Measurements from ENCODE around the gene RET.

Gene RET

DNA sequence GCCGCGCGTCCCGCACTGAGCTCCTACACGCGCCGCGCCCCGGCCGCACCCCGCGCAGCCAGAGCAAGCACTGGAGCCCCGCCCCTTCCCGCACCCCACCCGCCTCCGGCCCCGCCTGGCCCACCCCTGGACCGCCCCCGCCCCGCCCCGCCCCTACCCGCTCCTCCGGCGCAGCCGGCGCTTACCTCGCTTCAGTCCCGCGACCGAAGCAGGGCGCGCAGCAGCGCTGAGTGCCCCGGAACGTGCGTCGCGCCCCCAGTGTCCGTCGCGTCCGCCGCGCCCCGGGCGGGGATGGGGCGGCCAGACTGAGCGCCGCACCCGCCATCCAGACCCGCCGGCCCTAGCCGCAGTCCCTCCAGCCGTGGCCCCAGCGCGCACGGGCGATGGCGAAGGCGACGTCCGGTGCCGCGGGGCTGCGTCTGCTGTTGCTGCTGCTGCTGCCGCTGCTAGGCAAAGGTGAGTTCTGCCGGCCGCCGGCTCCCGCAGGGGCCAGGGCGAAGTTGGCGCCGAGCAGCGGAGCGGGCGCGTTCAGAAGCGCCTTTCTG, at the start of gene RET:
TSS of gene RET (plus strand) at position 194 of the 545 bp plus-strand sequence. CDS start at position 384, 190 bp downstream.
- DNase-seq (ENCODE audit: low read depth in 1 of 2, low spot score in 1 of 2): no peak

DNA sequence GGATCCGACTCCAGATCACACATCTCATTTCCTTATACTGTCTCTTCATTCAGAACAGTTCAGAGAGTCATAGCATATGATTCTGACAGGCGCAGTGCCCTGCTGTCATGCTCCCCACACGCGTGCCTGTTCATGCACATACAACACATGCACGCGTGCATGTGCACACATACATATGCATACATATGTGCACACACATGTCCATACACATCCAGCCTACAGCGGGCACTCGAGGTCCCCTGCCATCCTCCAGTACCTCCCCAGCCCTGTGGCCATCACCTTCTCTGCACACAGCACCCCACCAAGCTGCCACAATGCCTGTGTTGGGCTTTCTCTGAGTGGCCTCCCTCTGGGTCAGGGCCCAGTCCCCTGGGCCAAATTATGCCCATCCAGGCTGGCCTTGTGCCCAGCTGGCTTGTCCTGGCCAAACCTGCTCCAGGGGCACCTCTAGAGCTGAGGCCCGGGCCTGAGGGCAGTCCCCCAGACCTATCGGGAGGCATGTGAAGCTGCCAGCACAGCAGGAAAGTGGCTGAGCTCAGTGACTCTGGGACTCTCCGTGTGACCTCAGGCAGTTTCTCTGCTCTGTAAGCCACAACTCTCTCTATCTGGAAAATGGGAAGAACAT, 49.4 kb upstream of the RET start:
- DNase-seq (ENCODE audit: low read depth in 1 of 2, low spot score in 1 of 2): no peak

DNA sequence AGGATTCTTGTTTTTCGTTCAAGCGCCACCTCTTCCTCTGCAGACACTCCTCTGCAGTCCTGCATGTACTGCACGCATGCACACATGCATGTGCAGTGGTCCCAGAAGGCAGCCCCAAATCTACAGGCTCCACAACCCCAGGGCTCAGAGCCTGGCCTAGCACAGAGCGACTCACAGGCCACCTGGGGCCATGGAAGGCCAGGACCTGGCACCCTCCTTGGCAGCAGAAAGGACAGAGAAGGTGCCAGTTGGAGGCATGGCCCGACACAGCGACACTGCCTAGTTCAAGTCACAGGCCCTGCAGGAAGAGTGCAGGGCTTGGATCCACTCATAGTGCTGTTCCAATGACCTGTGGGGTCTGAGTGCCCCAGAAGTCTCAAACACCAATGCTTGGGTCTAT, 48.7 kb upstream of the RET start:
- DNase-seq (ENCODE audit: low read depth in 1 of 2, low spot score in 1 of 2): no peak

DNA sequence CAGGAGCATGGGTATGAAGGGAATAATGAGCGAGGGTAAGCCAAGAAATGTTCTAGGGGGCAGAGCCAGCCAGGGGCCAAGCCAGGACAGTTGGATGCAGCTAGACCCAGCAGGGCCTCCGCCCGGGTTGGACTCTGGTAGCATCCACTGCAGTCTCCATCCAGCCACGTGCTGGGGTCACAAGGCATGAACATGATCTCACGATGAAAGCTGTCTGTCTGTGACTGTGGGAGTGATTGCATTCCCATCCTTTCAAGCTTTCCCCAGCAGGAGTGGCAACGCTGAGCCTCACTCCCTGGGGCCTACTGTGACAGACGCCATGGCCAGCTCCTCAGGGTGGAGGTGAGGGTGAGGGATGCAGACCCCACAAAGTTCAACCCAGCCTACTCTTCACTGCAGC, 47.8 kb upstream of the RET start:
- DNase-seq (ENCODE audit: low read depth in 1 of 2, low spot score in 1 of 2): no peak

DNA sequence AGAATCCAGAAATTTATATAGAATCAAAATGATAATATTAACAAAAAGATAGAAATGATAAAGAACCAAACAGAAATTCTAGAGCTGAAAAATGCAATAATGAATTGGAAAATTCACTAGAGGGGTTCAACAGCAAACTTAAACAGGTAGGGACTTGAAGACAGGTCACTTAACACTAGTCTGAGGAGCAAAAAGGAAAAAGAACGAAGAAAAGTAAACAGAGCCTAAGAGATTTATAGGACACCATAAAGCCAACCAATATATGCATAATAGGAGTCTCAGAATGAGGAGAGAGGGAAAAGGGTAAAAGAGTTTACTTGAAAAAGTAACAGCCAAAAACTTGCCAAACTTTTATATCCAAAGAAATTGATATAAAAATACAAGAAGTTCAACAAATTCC, 44.3 kb upstream of the RET start:
- no peak for DNase-seq (ENCODE audit: low read depth in 1 of 2, low spot score in 1 of 2)

DNA sequence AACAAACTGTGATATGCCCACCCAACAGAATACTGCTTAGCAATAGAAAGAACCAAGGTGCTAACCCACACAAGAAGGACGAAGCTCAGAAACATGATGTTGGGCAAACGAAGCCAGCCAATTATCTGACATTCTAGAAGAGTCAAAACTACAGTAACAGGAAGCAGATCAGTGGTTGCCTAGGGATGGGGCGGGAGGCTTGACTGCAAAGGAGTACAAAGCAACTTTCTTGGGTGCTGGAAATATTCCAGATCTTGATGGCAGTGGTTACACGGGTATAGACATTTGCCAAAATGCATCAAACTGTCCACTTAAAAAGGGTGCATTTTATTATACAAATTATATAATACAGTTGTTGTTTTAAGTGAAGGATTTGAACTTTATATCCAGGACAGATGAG, 41.1 kb upstream of the RET start:
- DNase-seq (ENCODE audit: low read depth in 1 of 2, low spot score in 1 of 2): no peak

DNA sequence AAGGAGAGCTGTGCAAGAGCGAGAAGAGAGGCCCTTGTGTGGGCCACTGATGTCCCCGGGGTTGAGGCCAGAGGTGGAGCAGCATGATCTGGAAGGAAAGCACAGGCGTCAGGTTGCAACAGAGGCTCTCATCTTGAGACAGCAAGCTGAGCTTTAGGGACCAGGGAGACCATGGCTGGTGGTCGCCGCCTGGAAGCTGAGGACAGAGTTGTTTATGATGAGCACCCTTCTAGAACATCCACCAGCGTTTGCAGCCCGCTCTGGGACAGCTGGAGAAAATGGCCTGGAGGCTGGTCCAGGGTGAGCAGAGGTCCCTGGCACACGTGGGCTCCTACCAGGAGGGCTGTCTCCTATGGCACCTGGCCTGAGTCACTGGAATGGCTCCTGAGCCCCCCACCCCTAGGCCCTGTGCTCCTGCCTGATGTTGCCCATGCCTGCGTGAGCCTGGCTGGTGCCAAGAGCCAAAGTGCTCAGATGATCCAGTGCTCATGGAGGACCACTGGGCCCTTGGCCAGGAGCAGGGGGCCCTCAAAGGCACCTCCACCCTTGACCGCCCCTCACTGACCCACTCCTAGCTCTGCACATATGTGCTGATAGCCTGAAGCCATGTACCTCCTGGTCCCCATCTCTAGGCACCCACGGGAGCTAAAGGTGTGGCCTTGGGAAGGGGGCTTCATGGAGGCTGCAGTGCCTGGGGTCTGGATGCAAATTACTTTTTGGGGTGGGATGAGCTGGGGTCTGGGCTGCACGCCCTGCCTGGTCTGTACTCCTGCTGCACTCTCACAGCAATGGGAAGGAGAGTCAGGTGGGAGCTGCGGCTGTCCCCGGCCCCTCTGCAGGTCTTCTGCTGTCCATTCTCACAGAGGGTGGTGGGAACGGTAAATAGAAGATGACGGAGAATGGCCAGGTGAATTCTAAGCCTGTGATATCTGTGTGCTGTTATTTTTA, 40.1 kb upstream of the RET start:
- DNase-seq (ENCODE audit: low read depth in 1 of 2, low spot score in 1 of 2): no peak

DNA sequence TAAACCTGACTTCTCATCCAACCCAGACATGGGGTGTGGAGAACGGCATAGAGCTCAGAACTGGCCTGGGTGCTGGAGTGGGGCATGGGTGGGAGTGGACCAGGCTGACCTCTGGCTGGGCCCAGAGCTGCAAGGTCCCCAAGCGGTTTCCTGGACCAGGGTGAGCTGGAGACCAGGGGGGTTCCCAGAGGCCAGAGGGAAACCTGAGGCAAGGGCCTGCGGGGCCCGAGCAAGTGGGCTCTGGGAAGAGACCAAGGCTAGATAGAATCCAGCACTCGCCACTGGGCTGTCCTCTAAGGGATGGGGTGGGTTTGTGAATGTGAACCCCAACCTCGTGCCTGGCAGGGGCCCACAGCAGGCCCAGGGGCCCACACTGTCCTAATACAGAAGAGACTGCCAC, 39.4 kb upstream of the RET start:
- no peak for DNase-seq (ENCODE audit: low read depth in 1 of 2, low spot score in 1 of 2)

DNA sequence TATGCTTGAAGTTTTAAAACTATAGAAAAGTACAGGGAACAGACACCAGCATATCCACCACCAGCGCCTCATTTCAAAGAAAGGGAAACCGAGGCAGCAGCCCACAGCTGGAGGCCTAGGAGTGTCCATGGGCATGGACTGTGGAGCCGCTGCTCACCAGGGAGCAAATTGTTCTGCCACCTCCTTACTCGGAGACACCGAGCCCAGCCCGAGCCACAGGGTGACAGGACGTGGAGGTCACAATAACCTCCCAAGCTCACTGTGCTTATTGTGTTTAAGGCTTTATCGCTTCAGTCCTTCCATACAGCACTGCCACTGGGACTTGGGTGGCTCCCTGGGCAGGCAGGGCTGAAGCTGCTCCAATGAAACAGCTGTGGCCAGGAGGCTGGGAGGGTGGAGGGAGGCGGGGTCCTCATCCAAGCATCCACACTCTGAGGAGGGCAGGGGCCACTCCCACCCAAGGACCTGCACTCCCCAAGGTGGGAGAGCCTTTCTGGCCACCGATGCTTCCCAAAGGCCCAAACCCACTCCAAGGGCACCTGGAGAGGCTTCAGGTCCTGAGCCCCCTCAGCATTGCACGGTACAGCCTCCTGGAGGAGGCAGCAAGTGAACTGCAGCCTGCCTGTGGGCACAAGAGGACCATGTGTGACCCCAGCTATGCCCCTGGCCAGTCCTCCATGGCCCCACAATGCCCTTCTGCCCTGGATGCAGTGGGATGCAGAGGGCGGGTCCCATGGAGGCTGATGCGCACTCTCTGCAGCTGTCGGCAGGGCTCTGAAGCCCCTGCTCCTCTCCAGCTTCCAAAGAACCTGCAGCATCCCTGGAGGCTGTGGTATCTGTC, 38.7 kb upstream of the RET start:
- no peak for DNase-seq (ENCODE audit: low read depth in 1 of 2, low spot score in 1 of 2)

DNA sequence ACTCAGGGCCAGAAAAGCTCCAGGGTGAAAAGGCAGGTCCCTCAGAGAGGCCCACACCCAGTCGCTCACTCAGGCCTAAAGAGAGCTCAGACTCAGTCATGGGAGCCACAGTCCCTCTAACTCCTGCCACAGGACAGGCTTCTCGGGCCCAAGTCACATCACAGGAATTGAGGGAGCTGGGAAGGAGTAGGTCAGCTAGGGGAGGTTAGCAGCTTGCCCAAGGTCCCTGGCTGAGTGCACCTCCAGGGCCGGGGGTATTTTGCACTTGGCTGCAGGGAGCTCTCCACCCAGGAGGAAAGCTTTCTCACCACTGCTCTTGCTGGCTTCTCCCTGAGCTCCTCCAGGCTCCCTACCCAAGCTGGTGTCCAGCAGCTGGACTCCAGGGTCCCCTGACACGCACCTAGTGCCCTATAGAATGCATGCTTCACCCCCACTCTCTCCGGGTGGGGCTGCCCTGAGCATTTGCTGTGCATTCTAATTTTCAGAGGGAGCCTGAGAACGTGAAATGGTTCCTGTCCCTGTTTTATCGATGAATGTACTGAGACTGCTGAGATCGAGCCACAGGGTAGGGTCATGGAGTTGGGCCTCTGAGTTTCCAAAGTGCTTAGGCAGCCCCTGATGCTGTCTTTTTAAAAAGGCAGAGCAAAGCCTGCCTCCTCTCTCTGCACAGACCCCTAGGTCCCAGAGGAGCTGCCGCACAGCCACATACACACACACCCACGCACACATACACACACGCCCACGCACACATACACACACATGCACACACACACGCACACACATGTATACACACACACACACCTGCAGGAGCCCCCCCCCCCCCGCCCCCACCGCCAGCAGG, 37.9 kb upstream of the RET start:
- DNase-seq (ENCODE audit: low read depth in 1 of 2, low spot score in 1 of 2): no peak

DNA sequence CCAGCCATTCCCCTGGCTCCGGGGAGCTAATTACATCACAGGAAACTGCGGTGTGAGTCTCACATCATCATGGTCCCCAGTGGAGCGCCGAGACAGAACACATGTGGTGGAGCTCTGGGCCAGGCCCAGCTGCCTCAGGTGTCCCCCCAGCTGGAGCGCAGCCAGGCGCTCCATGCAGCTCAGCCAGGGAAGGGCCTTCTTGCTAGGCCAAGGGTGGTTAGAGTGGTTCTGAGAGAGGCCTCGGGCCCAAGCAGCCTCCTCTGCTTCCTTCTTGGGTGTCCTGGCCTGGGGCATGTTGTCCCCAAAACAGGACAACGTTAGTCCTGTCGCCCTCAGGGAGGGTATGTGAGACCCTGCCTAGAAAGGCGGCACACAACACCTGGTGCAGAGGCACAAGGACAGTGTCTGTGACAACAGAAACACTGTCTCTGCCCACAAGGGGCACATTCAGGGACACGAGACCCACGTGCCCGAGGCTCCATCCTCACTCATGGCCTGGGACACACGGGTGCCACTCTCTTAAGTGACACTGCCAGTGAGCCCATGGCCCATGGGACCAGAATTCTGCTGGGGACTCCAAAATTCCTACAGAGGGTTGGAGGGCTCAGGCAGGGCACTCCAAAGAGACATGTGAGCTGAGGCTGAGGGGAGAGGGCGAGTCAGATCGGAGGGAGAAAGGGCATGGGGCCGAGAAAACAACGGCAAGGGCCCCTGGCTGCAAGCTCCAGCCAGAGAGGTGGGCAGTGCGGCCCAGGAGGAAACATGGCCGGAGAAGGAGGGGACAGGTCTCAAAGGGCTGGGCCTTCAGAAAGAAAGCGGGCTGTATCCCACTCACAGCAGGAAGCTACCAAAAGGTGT, 37.0 kb upstream of the RET start:
- DNase-seq (ENCODE audit: low read depth in 1 of 2, low spot score in 1 of 2): no peak

DNA sequence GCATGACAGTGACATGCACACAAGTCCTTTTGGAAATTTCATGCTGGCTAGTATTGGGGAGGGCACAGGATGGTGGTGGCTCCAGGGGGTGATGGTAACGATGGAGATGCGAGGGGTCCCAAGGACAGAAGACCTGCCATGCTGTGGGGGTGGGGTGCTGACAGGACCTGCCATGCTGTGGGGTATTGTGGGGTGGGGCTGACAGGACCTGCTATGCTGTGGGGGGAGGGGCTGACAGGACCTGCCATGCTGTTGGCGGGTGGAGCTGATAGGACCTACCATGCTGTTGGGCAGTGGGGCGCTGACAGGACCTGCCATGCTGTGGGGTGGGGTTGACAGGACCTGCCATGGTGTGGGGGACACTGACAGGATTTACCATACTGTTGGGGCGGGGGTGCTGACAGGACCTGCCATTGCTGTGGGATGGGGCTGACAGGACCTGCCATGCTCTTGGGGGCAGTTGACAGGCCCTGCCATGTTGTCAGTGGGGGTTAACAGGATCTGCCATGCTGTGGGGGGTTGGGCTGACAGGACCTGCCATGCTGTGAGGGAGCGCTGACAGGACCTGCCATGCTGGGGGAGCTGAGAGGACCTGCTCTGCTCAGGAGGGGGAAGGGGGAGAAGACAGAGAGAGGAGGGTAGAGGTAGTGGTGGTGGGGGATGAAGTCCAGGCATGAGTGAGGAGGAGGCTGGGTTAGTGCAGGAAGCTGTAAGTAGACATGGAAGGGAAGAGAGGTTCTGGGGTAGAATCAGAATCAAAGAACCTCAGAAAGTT, 36.2 kb upstream of the RET start:
- no peak for DNase-seq (ENCODE audit: low read depth in 1 of 2, low spot score in 1 of 2)

DNA sequence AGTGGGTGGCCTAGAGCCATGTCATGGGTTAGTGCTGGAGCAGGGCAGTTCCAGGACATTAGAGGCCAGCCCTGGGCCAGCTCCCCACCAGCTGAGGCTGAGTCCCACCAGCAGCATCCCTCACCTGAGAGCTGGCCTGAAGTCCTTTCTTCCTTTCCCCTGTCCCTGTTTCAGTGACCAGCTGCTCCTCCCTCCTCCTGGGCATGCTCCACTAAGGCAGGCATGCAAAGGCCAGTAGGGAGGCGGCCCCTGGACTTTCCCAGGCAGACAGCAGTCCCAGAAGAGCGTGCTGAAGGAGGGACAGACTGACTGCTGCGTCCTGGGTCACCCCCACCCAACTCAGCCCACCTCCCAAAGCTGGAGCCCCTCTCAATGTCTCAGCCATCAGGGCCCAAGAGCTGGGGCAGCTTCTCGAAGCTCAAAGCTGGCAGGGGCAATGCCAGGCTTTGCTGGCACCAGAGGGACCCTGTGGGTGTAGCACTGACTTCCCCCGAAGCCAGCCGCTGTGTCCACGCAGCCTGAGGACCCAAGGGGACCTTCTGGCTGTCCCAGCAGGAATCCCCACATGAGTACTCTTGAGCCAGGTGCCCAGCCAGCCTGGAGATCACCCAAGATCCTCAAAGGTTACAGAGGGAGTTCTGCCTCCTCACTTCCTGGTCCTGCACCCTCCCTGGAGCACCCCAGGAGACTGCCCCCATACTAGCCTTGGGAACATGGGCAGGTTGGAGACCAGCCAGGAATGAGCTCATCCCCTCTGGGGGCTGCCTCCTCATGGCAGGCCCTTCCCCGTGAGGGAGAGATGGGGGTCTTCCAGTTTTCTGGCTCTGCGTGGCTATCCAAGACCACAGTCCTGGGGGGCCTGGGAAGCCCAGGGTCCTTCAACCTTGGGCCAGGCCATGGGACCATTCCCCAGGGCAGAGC, 35.2 kb upstream of the RET start:
- DNase-seq (ENCODE audit: low read depth in 1 of 2, low spot score in 1 of 2): no peak

DNA sequence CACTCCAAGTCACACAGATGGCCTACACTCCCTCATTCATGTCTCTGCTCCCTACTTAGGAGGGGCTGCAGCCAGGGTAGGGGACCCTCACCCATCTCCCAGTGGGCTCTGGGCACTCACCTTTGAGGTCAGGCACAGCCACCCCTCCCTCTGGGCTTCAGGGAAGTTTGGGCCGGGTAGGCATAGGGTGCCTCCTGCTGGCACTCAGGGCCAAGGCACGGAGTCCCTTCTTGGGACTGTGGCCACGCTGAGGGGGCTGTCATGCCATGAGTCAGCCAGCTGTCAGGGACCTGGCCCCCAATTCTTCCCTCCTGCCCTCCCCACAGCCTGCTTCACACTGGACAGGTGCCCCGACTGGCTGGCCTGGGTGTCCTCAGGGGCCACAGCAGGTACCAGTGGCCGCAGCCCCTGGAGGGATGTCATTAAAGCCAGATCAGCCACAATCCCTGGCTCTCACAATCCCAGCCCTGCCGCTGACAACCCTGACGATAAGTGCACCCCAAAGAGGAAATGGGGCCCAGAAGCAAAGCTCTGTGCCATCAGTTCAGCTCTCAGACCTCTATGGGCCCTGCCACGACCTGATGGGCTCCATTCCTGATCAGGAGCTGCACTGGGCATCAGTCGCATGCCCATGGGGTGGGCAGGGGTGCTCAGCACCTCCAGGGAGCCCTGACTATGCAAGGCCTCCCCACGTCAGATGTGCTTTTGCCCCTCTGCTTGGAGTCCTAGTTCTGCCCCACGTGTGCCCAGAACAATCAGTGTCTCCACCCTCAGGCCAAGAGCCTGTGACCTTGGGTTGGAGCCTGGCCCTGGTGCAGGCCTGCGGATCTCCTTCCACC, 34.1 kb upstream of the RET start:
- DNase-seq (ENCODE audit: low read depth in 1 of 2, low spot score in 1 of 2): no peak

DNA sequence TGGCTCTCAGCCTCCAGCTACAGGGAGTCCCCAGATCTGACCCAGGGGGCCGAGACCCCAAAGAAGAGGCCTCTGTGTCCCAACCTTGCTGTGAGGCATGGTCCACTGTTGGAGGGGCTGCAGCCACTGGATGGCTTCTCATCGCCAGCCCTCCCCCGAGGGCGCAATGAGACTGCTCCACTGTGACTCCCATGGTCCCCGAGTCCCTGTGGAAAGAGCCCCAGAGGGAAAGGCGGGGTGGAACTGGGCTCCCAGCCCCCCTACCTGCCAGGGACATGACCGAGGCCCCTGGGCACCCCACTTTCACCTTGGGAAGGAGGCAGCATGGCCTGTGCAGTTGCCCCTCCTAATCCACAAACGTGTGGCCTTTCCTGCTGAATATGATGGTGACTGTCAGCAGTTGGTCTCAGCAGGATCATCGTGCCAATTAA, 33.5 kb upstream of the RET start:
- no peak for DNase-seq (ENCODE audit: low read depth in 1 of 2, low spot score in 1 of 2)

DNA sequence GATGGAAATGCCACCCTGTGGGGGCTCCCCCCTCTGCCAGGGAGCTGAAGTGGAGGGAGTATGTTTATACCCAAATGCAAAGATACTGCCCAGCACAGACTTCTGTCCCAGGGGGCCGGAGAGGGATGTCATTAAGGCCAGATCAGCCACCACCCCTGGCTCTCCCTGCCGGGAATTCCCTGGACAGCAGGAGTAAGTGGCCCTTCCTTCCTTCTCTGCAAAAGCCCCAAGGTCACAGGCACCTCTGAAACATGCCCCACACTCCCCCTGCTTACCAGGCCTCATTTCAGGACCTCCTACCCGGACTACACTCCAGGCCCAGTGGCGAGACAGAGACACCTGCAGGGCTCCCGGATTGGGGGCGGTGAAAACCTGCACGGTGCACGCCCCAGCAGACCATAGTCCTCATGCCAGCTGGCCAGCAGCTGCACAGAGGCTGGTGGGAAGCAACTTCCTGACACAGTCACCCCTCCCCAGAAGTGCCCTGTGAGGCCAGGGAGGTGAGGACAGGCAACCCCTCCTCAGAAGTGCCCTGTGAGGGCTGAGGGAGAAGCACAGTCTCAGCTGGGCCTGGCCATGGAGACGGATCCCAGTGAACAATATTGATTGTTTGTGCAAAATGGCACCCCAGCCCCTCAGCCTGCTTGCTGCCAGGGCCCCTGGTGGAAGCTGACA, 33.0 kb upstream of the RET start:
- DNase-seq (ENCODE audit: low read depth in 1 of 2, low spot score in 1 of 2): no peak

Measured in stimulated activated CD4-positive, alpha-beta T cell treated with anti-CD3 and anti-CD28 coated beads, Interleukin-15, amount 100 ng/mL, for 1 hour (primary cell).